Brain microvascular endothelial cell (primary cell): Measurements from ENCODE around the gene TBPL1.

Experiments used
- DNase-seq: peaks from one replicate; pipeline ENCODE4 v3.0.0-alpha.2; 2020
- H3K27ac ChIP-seq: fragments of 250-450 bp; sonication (Bioruptor Pico); 2 replicates; pipeline ENCODE4 v1.5.1; 2020; ENCODE audit warnings: mild to moderate bottlenecking, moderate library complexity
- H3K27me3 ChIP-seq: fragments of 250-450 bp; sonication (Bioruptor Pico); replicated peaks from 2 replicates; pipeline ENCODE4 v1.5.1; 2020; ENCODE audit warnings: mild to moderate bottlenecking
- H3K36me3 ChIP-seq: fragments of 250-450 bp; sonication (Bioruptor Pico); replicated peaks from 2 replicates; pipeline ENCODE4 v1.5.1; 2020; ENCODE audit warnings: mild to moderate bottlenecking
- H3K4me3 ChIP-seq: 2 replicates; pipeline ENCODE4 v1.5.1; 2011; ENCODE audit warnings: low read depth, mild to moderate bottlenecking, control low read depth, low read length, moderate library complexity
- in situ Hi-C: cut with HindIII; loops from 2 replicates; pipeline ENCODE4 v1.10.0; 2017; ENCODE audit warnings: low sequenced_read_pairs, low pct_ligation_motif_present
- TF ChIP-seq, protein P1 (sequence below): IDR thresholded peaks from 2 replicates; pipeline ENCODE4 v1.5.1; 2011; ENCODE audit warnings: low read depth, mild to moderate bottlenecking, moderate library complexity, low read length, control low read depth, inconsistent platforms; ENCODE audit errors: missing control alignments

TBPL1 gene

DNA sequence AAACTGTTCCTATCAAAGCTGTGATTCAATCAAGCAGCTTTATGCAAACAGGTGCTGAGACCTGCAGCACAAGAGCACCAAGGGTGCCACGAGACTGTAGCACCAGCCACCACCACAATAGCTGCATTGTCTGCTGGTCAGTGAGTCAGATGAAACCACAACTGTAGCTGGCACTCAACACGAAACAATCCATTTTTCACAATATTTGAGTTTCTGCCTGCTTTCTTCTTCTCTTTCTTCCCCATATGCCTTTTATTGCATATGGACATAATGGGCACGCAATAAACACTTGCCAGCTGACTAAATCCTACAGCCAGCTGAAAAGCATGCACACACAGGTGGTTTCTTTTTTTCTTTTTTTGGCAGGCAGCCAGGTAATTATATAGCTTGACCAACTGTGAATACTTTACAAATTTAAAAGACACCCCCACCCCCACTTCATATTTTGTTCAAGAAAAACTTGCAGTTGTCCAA lies 82.8 kb downstream of the TBPL1 start:
- in situ Hi-C loops = no loop called here
- H3K27me3 ChIP-seq = no peaks in the 10 kb centered on the region
- peak; percentile 61 for DNase-seq
- H3K27ac ChIP-seq = no peak overlapping the region
- TF ChIP-seq, protein P1, sequence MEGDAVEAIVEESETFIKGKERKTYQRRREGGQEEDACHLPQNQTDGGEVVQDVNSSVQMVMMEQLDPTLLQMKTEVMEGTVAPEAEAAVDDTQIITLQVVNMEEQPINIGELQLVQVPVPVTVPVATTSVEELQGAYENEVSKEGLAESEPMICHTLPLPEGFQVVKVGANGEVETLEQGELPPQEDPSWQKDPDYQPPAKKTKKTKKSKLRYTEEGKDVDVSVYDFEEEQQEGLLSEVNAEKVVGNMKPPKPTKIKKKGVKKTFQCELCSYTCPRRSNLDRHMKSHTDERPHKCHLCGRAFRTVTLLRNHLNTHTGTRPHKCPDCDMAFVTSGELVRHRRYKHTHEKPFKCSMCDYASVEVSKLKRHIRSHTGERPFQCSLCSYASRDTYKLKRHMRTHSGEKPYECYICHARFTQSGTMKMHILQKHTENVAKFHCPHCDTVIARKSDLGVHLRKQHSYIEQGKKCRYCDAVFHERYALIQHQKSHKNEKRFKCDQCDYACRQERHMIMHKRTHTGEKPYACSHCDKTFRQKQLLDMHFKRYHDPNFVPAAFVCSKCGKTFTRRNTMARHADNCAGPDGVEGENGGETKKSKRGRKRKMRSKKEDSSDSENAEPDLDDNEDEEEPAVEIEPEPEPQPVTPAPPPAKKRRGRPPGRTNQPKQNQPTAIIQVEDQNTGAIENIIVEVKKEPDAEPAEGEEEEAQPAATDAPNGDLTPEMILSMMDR = no peak
- no peak overlapping the region for H3K4me3 ChIP-seq
- no peaks in the 10 kb centered on the region for H3K36me3 ChIP-seq

DNA sequence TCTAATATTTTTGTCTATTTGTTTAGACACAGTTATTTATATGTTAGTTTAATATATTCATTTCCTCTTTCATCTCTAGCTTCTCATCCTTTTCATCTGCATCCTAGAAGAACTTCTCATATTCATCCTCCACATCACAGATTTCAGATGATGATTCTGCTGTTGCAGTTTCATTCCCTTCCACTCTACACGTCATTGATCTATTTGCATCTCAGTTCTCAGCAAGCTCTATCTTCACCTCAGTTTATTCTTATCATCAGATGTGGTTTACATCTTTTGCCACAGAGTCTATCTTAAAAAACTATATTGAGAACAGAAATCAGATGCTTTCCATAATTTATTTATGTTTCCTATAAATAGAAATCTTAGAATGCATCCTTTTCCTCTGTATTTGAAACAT lies 86.1 kb downstream of the TBPL1 start:
- no peaks in the 10 kb centered on the region for H3K36me3 ChIP-seq
- H3K27ac ChIP-seq = no peak overlapping the region
- TF ChIP-seq, protein P1 = no peak
- no peaks in the 10 kb centered on the region for H3K27me3 ChIP-seq
- in situ Hi-C loops = no loop called here
- DNase-seq = no peak
- no peak overlapping the region for H3K4me3 ChIP-seq
